MCF 10A (cell line): ENCODE results near the gene TEK. TPM values are rescaled to one million over a fixed set of nuclear protein-coding genes. Genes with fewer than 3 reads are reported as not detected.

ENCODE experiments used
- BruUV-seq: library from RNA; stranded (reverse); fragments of 400-500 nt; replicated peaks from 2 replicates; lab custom pipeline; 2021; lab: Mats Ljungman, UMichigan
- CTCF ChIA-PET: fragments of 300-600 bp; sonication (Branson Sonifier 250); formaldehyde crosslinking; extraction: SDS; loops from one replicate; lab custom pipeline; 2021; ENCODE audit warnings: antibody characterized with exemption, inconsistent platforms; lab: Yijun Ruan, JAX
- POLR2A ChIA-PET: fragments of 300-600, 350-650 bp; sonication (Branson Sonifier 250); formaldehyde crosslinking; extraction: SDS; loops from one replicate; lab custom pipeline; 2020; ENCODE audit warnings: antibody characterized with exemption, inconsistent platforms; lab: Yijun Ruan, JAX
- DNase-seq: peaks from one replicate; pipeline ENCODE4 v3.0.0-alpha.2; 2018; ENCODE audit not compliant: unreplicated experiment
- H3K27ac Mint-ChIP-seq: one replicate; pipeline ENCODE4 v1.8.0; 2022; ENCODE audit warnings: mild to moderate bottlenecking, low read depth, mixed read lengths; ENCODE audit not compliant: unreplicated experiment
- H3K27me3 Mint-ChIP-seq: one replicate; pipeline ENCODE4 v1.8.0; 2022; ENCODE audit warnings: mixed read lengths; ENCODE audit not compliant: insufficient read depth, unreplicated experiment
- H3K36me3 Mint-ChIP-seq: one replicate; pipeline ENCODE4 v1.8.0; 2022; ENCODE audit warnings: mild to moderate bottlenecking, moderate library complexity, mixed read lengths; ENCODE audit not compliant: insufficient read depth, unreplicated experiment
- H3K4me1 Mint-ChIP-seq: one replicate; pipeline ENCODE4 v1.8.0; 2022; ENCODE audit warnings: mixed read lengths; ENCODE audit not compliant: insufficient read depth, unreplicated experiment
- H3K4me3 Mint-ChIP-seq: one replicate; pipeline ENCODE4 v1.8.0; 2022; ENCODE audit warnings: mild to moderate bottlenecking, moderate library complexity, mixed read lengths; ENCODE audit not compliant: unreplicated experiment
- H3K9me3 Mint-ChIP-seq: one replicate; pipeline ENCODE4 v1.8.0; 2022; ENCODE audit warnings: mixed read lengths; ENCODE audit not compliant: unreplicated experiment
- CTCF ChIP-seq: fragments of 200-600 bp; IDR thresholded peaks from one replicate; pipeline ENCODE4 v1.8.0; 2022; ENCODE audit warnings: antibody characterized with exemption, mild to moderate bottlenecking; ENCODE audit not compliant: unreplicated experiment
- intact Hi-C: fragments of 100-400 bp; cut with micrococcal nuclease; formaldehyde crosslinking; loops from 2 replicates; pipeline ENCODE4 v1.14.1; 2022
- total RNA-seq: library from RNA; stranded (reverse); gene quantifications from 2 replicates; pipeline ENCODE4 v1.2.3, GENCODE V29; 2022

The TEK gene
- total RNA-seq, 1 experiment from 2014 or later, result 0.91 TPM

GRCh38 chr9:27279611-27280010 is 170.6 kb downstream of the TEK start:
- H3K4me3 Mint-ChIP-seq, result no peak overlapping the region
- H3K36me3 Mint-ChIP-seq, result no peaks in the 10 kb centered on the region
- no peak for TF ChIP-seq CTCF
- POLR2A ChIA-PET, result interaction anchor here (0.6 kb wide), 1 partner anchor 157 kb away, joined by 3 read pairs; no protein-coding TSS in a partner anchor
- no peak for DNase-seq
- H3K4me1 Mint-ChIP-seq, result peaks cover 10% of the 10 kb centered on the region
- no peak overlapping the region for H3K27ac Mint-ChIP-seq
- CTCF ChIA-PET, result interaction anchor here (0.6 to 2.3 kb wide), 8 partner anchors 16 to 252 kb away, joined by 3 to 17 read pairs (median 3); no protein-coding TSS in a partner anchor
- no peaks in the 10 kb centered on the region for H3K27me3 Mint-ChIP-seq
- no peaks in the 10 kb centered on the region for H3K9me3 Mint-ChIP-seq
- BruUV-seq, result no TSS peak
- intact Hi-C loops, result loop anchor here (5.0 to 10.0 kb wide), 2 partner anchors 155 to 387 kb away; partner anchors contain the start of gene CAAP1

Other genes with a start within 250 kb of the TEK start
- 29.2 and 35.2 TPM in 2 replicates for gene CAAP1, start 216.4 kb upstream of the TEK start, total RNA-seq
- gene PLAA, start 162.0 kb upstream of the TEK start, total RNA-seq, result 29.6 and 36.7 TPM in 2 replicates
- gene IFT74, start 152.8 kb upstream of the TEK start, total RNA-seq, result 28.7 and 31.5 TPM in 2 replicates
- gene LRRC19, start 103.6 kb upstream of the TEK start, total RNA-seq, result not detected in 2 replicates
- gene EQTN, start 187.9 kb downstream of the TEK start, total RNA-seq, result not detected in 2 replicates